ENCODE results near the gene GPC5. TPM values are rescaled to one million over a fixed set of nuclear protein-coding genes. Genes with fewer than 3 reads are reported as not detected.

GPC5 gene
- polyA plus RNA-seq, 1 experiment: not detected

DNA sequence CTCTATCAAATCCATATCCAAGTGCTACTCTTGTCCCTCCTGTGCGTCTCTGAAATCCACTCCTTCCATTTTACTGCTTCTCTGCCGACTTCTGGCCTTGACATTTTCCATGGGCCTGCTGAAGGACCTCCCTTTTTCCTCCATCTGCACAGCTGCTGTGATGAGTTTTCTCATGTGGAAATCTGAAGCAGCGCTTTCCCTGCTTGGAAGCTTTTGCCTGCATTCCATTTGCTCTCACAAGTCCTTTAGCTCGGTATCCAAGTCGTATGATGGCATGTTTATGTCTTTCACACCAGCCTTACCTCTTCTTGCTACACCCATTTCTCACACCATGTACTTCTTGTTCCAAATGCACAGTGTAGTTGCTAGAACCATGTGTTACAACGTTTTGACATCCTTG, 328.2 kb downstream of the GPC5 start:
- no peak overlapping the region for H3K4me3 ChIP-seq (ENCODE audit: low read depth, low read length)
- H3K27me3 ChIP-seq (ENCODE audit: control insufficient read depth, insufficient read depth, low read length): no peaks in the 10 kb centered on the region
- ChIA-PET CTCF (no interaction called here), POLR2A (no interaction called here)
- no peak for DNase-seq (ENCODE audit: low read depth)
- TF ChIP-seq, protein P1, sequence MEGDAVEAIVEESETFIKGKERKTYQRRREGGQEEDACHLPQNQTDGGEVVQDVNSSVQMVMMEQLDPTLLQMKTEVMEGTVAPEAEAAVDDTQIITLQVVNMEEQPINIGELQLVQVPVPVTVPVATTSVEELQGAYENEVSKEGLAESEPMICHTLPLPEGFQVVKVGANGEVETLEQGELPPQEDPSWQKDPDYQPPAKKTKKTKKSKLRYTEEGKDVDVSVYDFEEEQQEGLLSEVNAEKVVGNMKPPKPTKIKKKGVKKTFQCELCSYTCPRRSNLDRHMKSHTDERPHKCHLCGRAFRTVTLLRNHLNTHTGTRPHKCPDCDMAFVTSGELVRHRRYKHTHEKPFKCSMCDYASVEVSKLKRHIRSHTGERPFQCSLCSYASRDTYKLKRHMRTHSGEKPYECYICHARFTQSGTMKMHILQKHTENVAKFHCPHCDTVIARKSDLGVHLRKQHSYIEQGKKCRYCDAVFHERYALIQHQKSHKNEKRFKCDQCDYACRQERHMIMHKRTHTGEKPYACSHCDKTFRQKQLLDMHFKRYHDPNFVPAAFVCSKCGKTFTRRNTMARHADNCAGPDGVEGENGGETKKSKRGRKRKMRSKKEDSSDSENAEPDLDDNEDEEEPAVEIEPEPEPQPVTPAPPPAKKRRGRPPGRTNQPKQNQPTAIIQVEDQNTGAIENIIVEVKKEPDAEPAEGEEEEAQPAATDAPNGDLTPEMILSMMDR (IDR thresholded peaks at IDR 0.05; ENCODE audit: insufficient read depth, low read depth, low read length): no peak
- no peaks in the 10 kb centered on the region for H3K36me3 ChIP-seq (ENCODE audit: control insufficient read depth, insufficient read depth, low read length)

DNA sequence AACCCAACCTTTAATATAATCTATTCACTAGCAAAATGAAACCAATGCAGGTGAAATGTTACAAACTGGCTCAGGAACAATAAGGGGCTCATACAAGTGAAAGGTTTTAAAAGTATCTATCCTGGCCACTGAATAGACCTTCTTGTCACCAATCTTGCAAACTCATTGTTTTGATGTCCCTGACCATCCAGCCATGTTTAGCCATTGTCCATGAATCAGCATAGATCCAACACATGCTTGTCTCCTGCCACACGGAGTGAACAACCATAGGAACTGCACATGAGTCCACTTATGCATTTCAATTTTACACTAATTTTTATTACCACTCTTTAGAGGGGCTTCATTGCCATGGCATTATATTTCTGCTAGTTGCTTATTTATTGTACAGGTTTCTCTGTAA, 331.4 kb downstream of the GPC5 start:
- TF ChIP-seq, protein P1 (IDR thresholded peaks at IDR 0.05; ENCODE audit: insufficient read depth, low read depth, low read length): no peak
- H3K27me3 ChIP-seq (ENCODE audit: control insufficient read depth, insufficient read depth, low read length): no peaks in the 10 kb centered on the region

DNA sequence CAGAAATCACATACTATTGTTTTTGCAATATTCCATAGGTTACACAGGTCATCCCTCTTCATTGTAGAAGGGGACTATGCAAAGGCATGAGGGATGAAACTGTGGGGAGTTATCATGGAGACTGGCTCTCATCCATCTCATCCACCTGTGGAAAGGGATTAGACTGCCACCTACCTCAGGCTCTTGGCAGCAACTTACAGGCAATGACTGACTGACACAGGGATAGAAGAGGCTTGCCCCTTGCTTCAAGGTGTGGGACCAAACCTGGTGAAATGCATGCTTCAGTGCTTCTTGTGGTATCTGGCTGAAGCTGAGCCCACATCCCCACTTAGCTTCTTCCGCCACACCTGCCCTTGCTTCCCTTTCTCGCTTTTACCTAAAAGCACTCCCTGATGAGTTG, 341.3 kb downstream of the GPC5 start:
- POLR2A ChIA-PET: no interaction called here
- Histone ChIP-seq H3K36me3 (ENCODE audit: control insufficient read depth, insufficient read depth, low read length) (no peaks in the 10 kb centered on the region), H3K27me3 (ENCODE audit: control insufficient read depth, insufficient read depth, low read length) (no peaks in the 10 kb centered on the region), H3K4me3 (ENCODE audit: low read depth, low read length) (no peak overlapping the region)
- CTCF ChIA-PET: interaction anchor here (0.6 kb wide), 1 partner anchor 289 kb away, joined by 3 read pairs; no protein-coding TSS in a partner anchor
- TF ChIP-seq, protein P1 (IDR thresholded peaks at IDR 0.05; ENCODE audit: insufficient read depth, low read depth, low read length): no peak
- DNase-seq (ENCODE audit: low read depth): no peak

More for the DNA sequence above, 331.4 kb downstream of the GPC5 start:
- Histone ChIP-seq H3K36me3 (ENCODE audit: control insufficient read depth, insufficient read depth, low read length) (no peaks in the 10 kb centered on the region), H3K4me3 (ENCODE audit: low read depth, low read length) (no peak overlapping the region)
- POLR2A ChIA-PET: no interaction called here
- DNase-seq (ENCODE audit: low read depth): no peak
- CTCF ChIA-PET: no interaction called here

DNA sequence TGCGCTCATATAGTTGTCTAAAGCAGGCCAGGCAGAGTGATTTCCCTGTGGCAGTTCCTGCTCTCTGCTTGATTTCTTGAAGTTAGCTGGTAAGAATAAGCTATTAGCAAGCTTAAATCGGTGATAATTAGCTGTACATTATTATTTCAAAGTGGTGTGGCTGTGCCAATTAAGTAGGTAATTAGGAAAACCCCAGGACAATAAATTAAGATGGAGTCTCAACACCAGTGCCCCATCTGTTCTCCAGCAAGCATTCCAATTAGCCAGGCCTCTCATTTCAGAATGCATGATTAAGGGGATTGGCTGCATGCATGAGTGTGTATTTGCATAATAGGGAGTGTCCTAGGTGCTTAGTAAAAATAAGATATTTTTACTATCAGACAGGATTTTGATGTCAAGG, 342.3 kb downstream of the GPC5 start:
- CTCF ChIA-PET: no interaction called here
- no peaks in the 10 kb centered on the region for H3K27me3 ChIP-seq (ENCODE audit: control insufficient read depth, insufficient read depth, low read length)
- H3K36me3 ChIP-seq (ENCODE audit: control insufficient read depth, insufficient read depth, low read length): no peaks in the 10 kb centered on the region
- POLR2A ChIA-PET: no interaction called here
- TF ChIP-seq, protein P1 (IDR thresholded peaks at IDR 0.05; ENCODE audit: insufficient read depth, low read depth, low read length): no peak
- no peak overlapping the region for H3K4me3 ChIP-seq (ENCODE audit: low read depth, low read length)
- no peak for DNase-seq (ENCODE audit: low read depth)

DNA sequence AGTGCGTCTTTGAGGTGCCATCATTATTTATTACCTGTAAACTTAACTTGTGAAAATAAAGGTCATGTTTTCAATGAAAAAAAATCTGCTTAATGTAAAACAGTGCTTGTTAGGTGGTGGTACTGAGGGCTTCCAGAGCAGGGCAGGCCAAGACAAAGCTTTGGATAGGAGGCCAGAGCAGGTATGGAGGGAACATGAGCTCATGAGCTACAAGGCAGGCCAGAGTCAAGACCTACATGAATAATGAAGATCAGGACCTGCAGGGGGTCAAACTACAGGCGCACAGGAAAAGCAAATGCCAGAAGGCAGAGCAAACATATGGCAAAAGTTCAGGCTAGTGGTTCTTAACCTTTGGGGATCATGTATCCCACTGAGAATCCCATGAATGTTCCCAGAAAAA, 343.5 kb downstream of the GPC5 start:
- no peaks in the 10 kb centered on the region for H3K36me3 ChIP-seq (ENCODE audit: control insufficient read depth, insufficient read depth, low read length)
- ChIA-PET CTCF (no interaction called here), POLR2A (no interaction called here)
- no peak for DNase-seq (ENCODE audit: low read depth)
- no peaks in the 10 kb centered on the region for H3K27me3 ChIP-seq (ENCODE audit: control insufficient read depth, insufficient read depth, low read length)
- TF ChIP-seq, protein P1 (IDR thresholded peaks at IDR 0.05; ENCODE audit: insufficient read depth, low read depth, low read length): no peak
- no peak overlapping the region for H3K4me3 ChIP-seq (ENCODE audit: low read depth, low read length)
